GM12865 (cell line): ENCODE measurements around the gene SGSM2.

ENCODE experiments used
- DNase-seq: peaks from one replicate; pipeline ENCODE4 v3.0.0; 2010; ENCODE audit warnings: low read depth
- H3K4me3 ChIP-seq: 2 replicates; pipeline ENCODE4 v1.5.1; 2011; ENCODE audit warnings: mild to moderate bottlenecking, low read depth, low read length, control low read depth
- TF ChIP-seq, protein P1 (sequence below): IDR thresholded peaks from 2 replicates; pipeline ENCODE4 v1.5.1; 2011; ENCODE audit warnings: low read length, control low read depth, low read depth, inconsistent platforms; ENCODE audit not compliant: insufficient read depth; ENCODE audit errors: missing control alignments

SGSM2 gene

DNA sequence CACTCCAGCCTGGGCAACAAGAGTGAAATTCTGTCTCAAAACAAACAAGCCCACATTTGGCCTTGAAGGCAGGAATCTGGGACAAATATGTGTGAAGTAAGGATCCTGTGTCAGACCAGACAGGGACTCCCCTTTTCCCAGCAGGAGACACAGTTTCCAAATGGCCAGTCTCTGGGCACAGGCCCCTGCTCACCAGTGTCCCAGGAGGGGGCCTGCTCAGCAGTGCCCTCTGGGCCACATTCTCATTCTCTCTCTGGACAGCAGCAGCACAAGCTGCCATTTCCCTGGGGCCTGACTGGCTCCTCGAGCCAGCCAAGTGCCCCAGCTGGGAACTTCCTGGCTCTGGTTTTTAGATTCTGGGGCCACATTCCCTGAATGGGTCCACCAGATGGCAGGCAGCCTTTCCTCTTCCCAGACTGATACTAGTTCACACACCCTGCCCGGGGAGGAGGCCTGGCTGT lies 75.3 kb downstream of the SGSM2 start:
- TF ChIP-seq, protein P1, sequence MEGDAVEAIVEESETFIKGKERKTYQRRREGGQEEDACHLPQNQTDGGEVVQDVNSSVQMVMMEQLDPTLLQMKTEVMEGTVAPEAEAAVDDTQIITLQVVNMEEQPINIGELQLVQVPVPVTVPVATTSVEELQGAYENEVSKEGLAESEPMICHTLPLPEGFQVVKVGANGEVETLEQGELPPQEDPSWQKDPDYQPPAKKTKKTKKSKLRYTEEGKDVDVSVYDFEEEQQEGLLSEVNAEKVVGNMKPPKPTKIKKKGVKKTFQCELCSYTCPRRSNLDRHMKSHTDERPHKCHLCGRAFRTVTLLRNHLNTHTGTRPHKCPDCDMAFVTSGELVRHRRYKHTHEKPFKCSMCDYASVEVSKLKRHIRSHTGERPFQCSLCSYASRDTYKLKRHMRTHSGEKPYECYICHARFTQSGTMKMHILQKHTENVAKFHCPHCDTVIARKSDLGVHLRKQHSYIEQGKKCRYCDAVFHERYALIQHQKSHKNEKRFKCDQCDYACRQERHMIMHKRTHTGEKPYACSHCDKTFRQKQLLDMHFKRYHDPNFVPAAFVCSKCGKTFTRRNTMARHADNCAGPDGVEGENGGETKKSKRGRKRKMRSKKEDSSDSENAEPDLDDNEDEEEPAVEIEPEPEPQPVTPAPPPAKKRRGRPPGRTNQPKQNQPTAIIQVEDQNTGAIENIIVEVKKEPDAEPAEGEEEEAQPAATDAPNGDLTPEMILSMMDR = no peak
- DNase-seq = no peak
- H3K4me3 ChIP-seq = no peak overlapping the region

DNA sequence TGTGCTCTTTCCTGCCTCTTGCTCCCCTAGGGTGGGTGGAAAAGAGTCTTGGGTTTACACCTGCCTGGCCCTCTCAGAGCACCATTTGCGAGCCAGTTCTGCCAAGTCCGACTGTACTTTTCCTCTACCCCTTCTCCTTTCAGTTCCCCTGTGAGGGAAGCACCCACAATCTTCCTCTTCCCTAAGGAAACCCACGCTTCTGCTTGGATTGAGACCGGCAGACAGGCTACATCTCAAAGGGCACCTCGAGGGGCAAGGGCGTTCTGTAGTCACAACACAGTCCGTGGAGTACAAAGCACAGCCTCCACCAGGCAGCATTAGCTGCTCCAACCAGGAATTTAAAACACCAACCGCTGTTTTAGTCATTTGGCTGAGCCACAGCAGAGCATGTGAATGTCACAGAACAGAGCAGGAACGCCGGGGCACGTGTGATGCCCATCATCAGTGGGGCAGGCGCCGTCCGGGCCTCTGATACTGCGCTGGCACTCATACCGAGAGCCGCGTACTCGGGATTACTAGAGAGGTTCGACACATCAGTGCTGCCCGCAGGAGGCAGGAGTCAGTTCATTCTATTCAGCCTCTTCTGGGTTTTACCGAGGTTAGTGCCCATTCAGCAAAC lies 77.3 kb downstream of the SGSM2 start:
- no peak for DNase-seq
- TF ChIP-seq, protein P1 = no peak
- H3K4me3 ChIP-seq = no peak overlapping the region

DNA sequence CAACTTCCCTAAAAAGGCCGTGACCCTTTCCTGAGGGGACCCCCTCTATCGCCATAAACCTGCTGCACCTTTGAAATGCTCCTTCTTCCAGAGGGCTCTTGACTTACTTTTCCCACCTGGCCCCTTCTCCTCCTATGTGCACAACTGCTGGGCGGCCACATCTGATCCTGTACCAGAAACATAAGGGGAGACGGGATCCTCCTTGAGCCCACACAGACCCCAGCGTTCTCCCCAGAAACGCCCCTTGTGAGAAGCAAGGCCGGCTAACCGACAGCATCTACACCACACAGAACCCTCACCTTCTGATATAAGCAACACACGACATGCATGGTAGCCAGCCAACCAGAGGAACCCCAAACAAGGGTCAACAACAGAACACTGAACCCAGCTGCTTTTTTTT lies 77.8 kb downstream of the SGSM2 start:
- no peak overlapping the region for H3K4me3 ChIP-seq
- DNase-seq = no peak
- TF ChIP-seq, protein P1 = no peak

DNA sequence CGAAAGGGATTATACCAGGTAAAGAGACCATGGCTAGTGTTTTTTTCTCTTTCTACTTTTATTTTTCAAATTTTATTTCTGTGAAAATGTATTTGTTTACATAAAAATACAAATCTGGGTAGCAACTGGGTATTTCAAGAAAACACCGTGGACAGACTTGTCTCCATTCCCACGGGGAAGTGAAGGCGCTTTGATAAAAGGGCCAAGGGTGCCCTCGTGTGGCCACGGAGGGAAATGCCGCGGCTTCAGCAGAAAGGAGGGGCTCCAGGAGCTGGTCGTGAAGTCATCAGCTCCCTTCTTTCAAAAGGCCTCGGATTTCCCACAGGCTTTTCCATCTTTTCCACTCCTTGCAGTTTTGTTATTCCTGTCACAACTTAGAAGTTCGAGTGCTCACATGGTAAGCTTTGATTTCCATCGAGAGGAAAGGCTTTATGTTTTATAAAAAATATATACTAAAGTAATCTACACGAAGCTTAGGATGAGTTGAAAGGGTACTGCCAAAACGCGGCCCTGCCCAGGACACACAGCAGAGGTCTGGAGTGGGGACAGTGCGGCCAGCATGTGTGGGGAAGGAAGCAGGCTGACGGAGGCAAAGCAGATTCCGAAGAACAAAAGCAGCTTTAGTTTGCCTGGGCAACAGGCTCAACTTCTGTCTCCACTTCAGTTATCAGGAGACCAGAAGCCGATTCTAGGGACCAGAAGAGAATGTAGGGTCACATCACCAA lies 78.9 kb downstream of the SGSM2 start:
- DNase-seq = peak; percentile 83
- TF ChIP-seq, protein P1 = peak; percentile 92

DNA sequence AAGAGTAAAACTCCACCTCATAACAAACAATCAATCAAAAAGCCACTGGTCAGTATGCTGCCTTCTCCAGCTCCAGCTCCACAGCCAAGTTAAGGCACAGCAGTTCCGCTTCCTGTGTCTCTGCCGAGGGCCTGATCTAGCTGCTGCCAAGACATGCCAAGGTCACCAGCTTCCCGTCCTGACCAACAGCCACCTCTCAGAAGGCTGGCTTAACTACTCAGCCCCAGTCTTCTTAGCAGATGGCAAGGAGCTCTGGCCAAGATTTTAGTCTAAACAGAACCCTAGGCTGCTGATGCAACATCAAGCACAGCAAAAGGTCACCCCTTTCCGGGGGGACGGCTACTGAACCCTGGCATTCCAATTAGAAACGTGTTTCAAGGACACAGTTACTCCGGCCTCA lies 81.3 kb downstream of the SGSM2 start:
- no peak overlapping the region for H3K4me3 ChIP-seq
- TF ChIP-seq, protein P1 = no peak
- no peak for DNase-seq

More for the DNA sequence above, 78.9 kb downstream of the SGSM2 start:
- H3K4me3 ChIP-seq = no peak overlapping the region

DNA sequence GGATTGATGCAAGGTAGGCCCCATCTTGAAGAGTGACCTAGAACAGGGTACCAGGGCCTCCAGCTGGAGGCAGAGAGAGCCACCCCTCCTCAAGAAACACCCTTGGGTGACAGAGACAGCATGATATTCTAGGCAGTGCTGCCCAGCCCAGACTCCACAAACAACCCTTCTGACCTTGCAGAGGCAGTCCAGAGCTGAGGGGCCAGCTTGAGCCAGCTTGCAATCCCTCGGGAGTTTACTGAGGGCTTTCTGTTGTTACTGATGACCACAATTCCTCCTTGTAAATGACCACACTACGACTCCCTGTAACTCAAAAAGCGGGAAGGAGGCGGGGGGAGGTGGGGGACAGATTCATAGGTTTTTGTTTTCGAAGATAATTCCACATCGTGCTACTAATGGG lies 82.2 kb downstream of the SGSM2 start:
- TF ChIP-seq, protein P1 = no peak
- H3K4me3 ChIP-seq = no peak overlapping the region
- DNase-seq = no peak
